Esophagus muscularis mucosa (tissue), 4 donors: ENCODE data around the gene KCNH1. TPM values are rescaled to one million over a fixed set of nuclear protein-coding genes. Genes with fewer than 3 reads are reported as not detected.

ENCODE experiments used
- DNase-seq: peaks from one replicate; pipeline ENCODE4 v3.0.0-alpha.2; 2017; ENCODE audit errors: extremely low spot score
- H3K27ac ChIP-seq, 4 donors: fragments of 200-600 bp; sonication (generic); replicated peaks in 1 of 4; 1 replicate in 3 of 4; 2 replicates in 1 of 4; pipeline ENCODE4 v1.5.1; 2016 to 2019; ENCODE audit warnings: mild to moderate bottlenecking in 1 of 4
- H3K27me3 ChIP-seq, 4 donors: fragments of 200-600 bp; sonication (generic); one replicate each; pipeline versions ENCODE4 v1.5.1 to v1.6.0; 2016 to 2019
- H3K36me3 ChIP-seq, 4 donors: fragments of 200-600 bp; sonication (generic); one replicate each; pipeline ENCODE4 v1.5.1; 2016 to 2019
- H3K4me1 ChIP-seq, 4 donors: fragments of 200-600 bp; sonication (generic); one replicate each; pipeline ENCODE4 v1.5.1; 2016 to 2019
- H3K4me3 ChIP-seq, 4 donors: fragments of 200-600 bp; sonication (generic); 1 replicate in 2 of 4; 2 replicates in 2 of 4; pipeline ENCODE4 v1.5.1; 2016 to 2019; ENCODE audit warnings: mild to moderate bottlenecking in 4 of 4, moderate library complexity in 1 of 4
- H3K9me3 ChIP-seq, 4 donors: fragments of 200-600 bp; sonication (generic); 1 replicate in 3 of 4; 2 replicates in 1 of 4; pipeline ENCODE4 v1.5.1; 2016 to 2019
- CTCF ChIP-seq, 3 experiments: fragments of 200-600 bp in 2 of 3; fragments of 450-650 bp in 1 of 3; sonication (generic) in 2 of 3; IDR thresholded peaks; one replicate each; pipeline ENCODE4 v1.5.1; 2017 to 2019; ENCODE audit warnings: antibody characterized with exemption in 3 of 3, mild to moderate bottlenecking in 2 of 3, moderate library complexity in 1 of 3
- EP300 ChIP-seq: sonication (generic); formaldehyde crosslinking; IDR thresholded peaks from one replicate; pipeline ENCODE4 v1.6.1; 2017; ENCODE audit warnings: antibody characterized with exemption
- POLR2A ChIP-seq: fragments of 450-650 bp; IDR thresholded peaks from one replicate; pipeline ENCODE4 v1.6.1; 2017; ENCODE audit warnings: antibody characterized with exemption, moderate library complexity, mild to moderate bottlenecking, low read depth
- POLR2AphosphoS5 ChIP-seq, 2 donors: sonication (generic); formaldehyde crosslinking; IDR thresholded peaks; one replicate each; pipeline ENCODE4 v1.6.1; 2017; ENCODE audit warnings: antibody characterized with exemption in 2 of 2
- WGBS: methylation state at CpG from one replicate; pipeline ENCODE4 v1.1.5; 2018; 5-methylcytosine and 5-hydroxymethylcytosine counted together
- intact Hi-C: fragments of 100-400 bp; cut with DNase I; formaldehyde crosslinking; loops from one replicate; pipeline ENCODE4 v1.15.1; 2023
- total RNA-seq, 4 donors: library from RNA; depleted of rRNA; stranded (reverse); fragments of >200 nt; gene quantifications; one replicate each; pipeline versions ENCODE4 v1.1.0 to v1.2.1, GENCODE V29; 2016

The KCNH1 gene
- total RNA-seq, 4 donors from 2014 or later = 0.11 to 0.78 (median 0.46) TPM

- 59% methylated on average over 5 of the region's 5 CpGs for WGBS
- Histone ChIP-seq H3K36me3 (no peaks in the 10 kb centered on the region), H3K27me3 (peaks cover 0 to 13% (median 0%) of the 10 kb centered on the region in 4 donors), H3K4me1 (no peaks in the 10 kb centered on the region), H3K4me3 (no peak overlapping the region), H3K27ac (no peak overlapping the region), H3K9me3 (no peaks in the 10 kb centered on the region)
- DNase-seq = no peak
- intact Hi-C loops = no loop called here
- TF ChIP-seq POLR2A (no peak), POLR2AphosphoS5 (IDR thresholded peaks at IDR 0.05) (no peak), EP300 (no peak), CTCF (IDR thresholded peaks at IDR 0.05) (no peak)
Observed at GRCh38 chr1:210908257-210908656, 225.7 kb downstream of the KCNH1 start.

GRCh38 chr1:210907251-210907805 lies 226.6 kb downstream of the KCNH1 start:
- intact Hi-C loops = no loop called here
- Histone ChIP-seq H3K36me3 (no peaks in the 10 kb centered on the region), H3K27me3 (peaks cover 0 to 13% (median 0%) of the 10 kb centered on the region in 4 donors), H3K4me3 (no peak overlapping the region), H3K27ac (no peak overlapping the region), H3K9me3 (no peaks in the 10 kb centered on the region), H3K4me1 (no peaks in the 10 kb centered on the region)
- WGBS = 72% methylated on average over 1 of the region's 1 CpG
- no peak for TF ChIP-seq EP300
- no peak for TF ChIP-seq POLR2A
- no peak for TF ChIP-seq CTCF (IDR thresholded peaks at IDR 0.05)
- no peak for TF ChIP-seq POLR2AphosphoS5 (IDR thresholded peaks at IDR 0.05)
- no peak for DNase-seq

- Histone ChIP-seq H3K27me3 (peaks cover 0 to 13% (median 0%) of the 10 kb centered on the region in 4 donors), H3K36me3 (no peaks in the 10 kb centered on the region), H3K9me3 (no peaks in the 10 kb centered on the region), H3K4me1 (no peaks in the 10 kb centered on the region), H3K4me3 (no peak overlapping the region), H3K27ac (no peak overlapping the region)
- 66% methylated on average over 7 of the region's 7 CpGs for WGBS
- TF ChIP-seq POLR2AphosphoS5 (IDR thresholded peaks at IDR 0.05) = no peak
- no peak for TF ChIP-seq CTCF (IDR thresholded peaks at IDR 0.05)
- TF ChIP-seq POLR2A = no peak
- TF ChIP-seq EP300 = no peak
- intact Hi-C loops = no loop called here
- no peak for DNase-seq
Observed at GRCh38 chr1:210905944-210906453, 227.9 kb downstream of the KCNH1 start.

GRCh38 chr1:210905365-210905904 lies 228.5 kb downstream of the KCNH1 start:
- TF ChIP-seq CTCF (IDR thresholded peaks at IDR 0.05) = no peak
- no peak for TF ChIP-seq POLR2A
- TF ChIP-seq POLR2AphosphoS5 (IDR thresholded peaks at IDR 0.05) = no peak
- TF ChIP-seq EP300 = no peak
- intact Hi-C loops = no loop called here
- 60% methylated on average over 4 of the region's 4 CpGs for WGBS

More at GRCh38 chr1:210905365-210905904, 228.5 kb downstream of the KCNH1 start:
- Histone ChIP-seq H3K27me3 (peaks cover 0 to 13% (median 0%) of the 10 kb centered on the region in 4 donors), H3K9me3 (no peaks in the 10 kb centered on the region), H3K27ac (no peak overlapping the region), H3K4me3 (no peak overlapping the region), H3K36me3 (no peaks in the 10 kb centered on the region), H3K4me1 (no peaks in the 10 kb centered on the region)
- no peak for DNase-seq
